NCI-H2081 treated with DMSO at 0.1 percent for 48 hours (cell line): ENCODE measurements around the gene BICDL2.

Experiments used
- DNase-seq: peaks from one replicate; lab custom pipeline; 2025; lab: John Stamatoyannopoulos, UW

BICDL2 gene

GRCh38 chr16:3023669-3024478 is 12.9 kb downstream of the BICDL2 start, which contains the start of the genes HCFC1R1 and THOC6:
HCFC1R1 (minus strand) TSS chr16:3023942; CDS start chr16:3023941, 1 bp downstream.
THOC6 (plus strand) TSS chr16:3024035; CDS start chr16:3024327, 292 bp downstream.
- DNase-seq = peak; percentile 82

- DNase-seq = no peak
Observed at GRCh38 chr16:3023415-3023668, 13.4 kb downstream of the BICDL2 start.

GRCh38 chr16:3022684-3023414 is 13.9 kb downstream of the BICDL2 start:
- no peak for DNase-seq

- DNase-seq = no peak
Observed at GRCh38 chr16:3022208-3022683, 14.5 kb downstream of the BICDL2 start.

GRCh38 chr16:3021449-3022207 is 15.1 kb downstream of the BICDL2 start:
- no peak for DNase-seq

GRCh38 chr16:3020604-3021448 is 15.9 kb downstream of the BICDL2 start:
- DNase-seq = no peak

GRCh38 chr16:3020247-3020603 is 16.5 kb downstream of the BICDL2 start, which contains the start of gene TNFRSF12A:
TNFRSF12A (plus strand) TSS chr16:3020368; CDS start chr16:3020398, 30 bp downstream.
- DNase-seq = no peak

GRCh38 chr16:3019594-3020246 is 17.0 kb downstream of the BICDL2 start:
- no peak for DNase-seq

- no peak for DNase-seq
Observed at GRCh38 chr16:3017794-3018506, 18.8 kb downstream of the BICDL2 start, which contains the start of gene CLDN6. CLDN6 (minus strand) TSS chr16:3018183; CDS start chr16:3016021, 2,162 bp downstream.

GRCh38 chr16:3017344-3017743 is 19.4 kb downstream of the BICDL2 start:
- no peak for DNase-seq

GRCh38 chr16:3015865-3016521 is 20.8 kb downstream of the BICDL2 start:
- no peak for DNase-seq

GRCh38 chr16:3014971-3015370 is 21.8 kb downstream of the BICDL2 start:
- DNase-seq = no peak

GRCh38 chr16:3013998-3014690 is 22.6 kb downstream of the BICDL2 start:
- no peak for DNase-seq

GRCh38 chr16:3013491-3013951 is 23.2 kb downstream of the BICDL2 start:
- DNase-seq = no peak

GRCh38 chr16:3012828-3013420 is 23.8 kb downstream of the BICDL2 start, which contains the start of gene CLDN9:
CLDN9 (plus strand) TSS chr16:3012923; CDS start chr16:3013363, 440 bp downstream.
- DNase-seq = no peak

GRCh38 chr16:3012246-3012645 is 24.5 kb downstream of the BICDL2 start:
- no peak for DNase-seq

- no peak for DNase-seq
Observed at GRCh38 chr16:3010510-3010909, 26.2 kb downstream of the BICDL2 start.
